Transverse colon (tissue), 3 donors: Measurements from ENCODE around the gene TTC3.

Source experiments
- CTCF ChIP-seq, 5 experiments: fragments of 200-600 bp in 3 of 5; fragments of 450-650 bp in 2 of 5; sonication (generic) in 3 of 5; IDR thresholded peaks; 1 replicate in 2 of 5; 2 replicates in 3 of 5; pipeline ENCODE4 v1.5.1; 2016 to 2017; ENCODE audit warnings: antibody characterized with exemption in 5 of 5, inconsistent platforms in 3 of 5, mild to moderate bottlenecking in 2 of 5, moderate library complexity in 1 of 5
- EP300 ChIP-seq: sonication (generic); formaldehyde crosslinking; IDR thresholded peaks from one replicate; pipeline ENCODE4 v1.6.1; 2017; ENCODE audit warnings: antibody characterized with exemption, low read depth

- no peak for TF ChIP-seq EP300
- no peak for TF ChIP-seq CTCF (IDR thresholded peaks at IDR 0.05)
These were observed 57.9 kb downstream of the TTC3 start for GRCh38 chr21:37130971-37131370.
